NCI-H1092 (cell line): Measurements from ENCODE around the gene S100A12.

Experiments
- DNase-seq: peaks from one replicate; lab custom pipeline; 2025; lab: John Stamatoyannopoulos, UW

S100A12 gene

GRCh38 chr1:153336650-153337049 lies 38.8 kb downstream of the S100A12 start:
- DNase-seq: no peak

GRCh38 chr1:153333902-153334301 lies 41.5 kb downstream of the S100A12 start:
- DNase-seq: no peak

- no peak for DNase-seq
Observed at GRCh38 chr1:153324912-153325311, 50.5 kb downstream of the S100A12 start.
